K562 (cell line): ENCODE results near the gene IL24.

Experiments
- IRF1 ChIP-seq: sonication (generic); formaldehyde crosslinking; IDR thresholded peaks from 2 replicates; pipeline ENCODE4 v1.8.0; 2022; ENCODE audit warnings: missing genetic modification reagents, mild to moderate bottlenecking, borderline replicate concordance
- MAFK ChIP-seq: IDR thresholded peaks from 2 replicates; pipeline ENCODE4 v1.6.1; 2011; ENCODE audit warnings: low read length, improper control_type of control experiment
- NFIC ChIP-seq: fragments of 450-650 bp; IDR thresholded peaks from 2 replicates; pipeline ENCODE4 v1.6.1; 2017; ENCODE audit warnings: mild to moderate bottlenecking, inconsistent platforms
- POLR2A ChIP-seq: fragments of 450-650 bp; conservative IDR thresholded peaks from 2 replicates; pipeline ENCODE4 v1.6.1; 2016
- TARDBP ChIP-seq: fragments of 450-650 bp; IDR thresholded peaks from 2 replicates; pipeline ENCODE4 v1.6.1; 2016
- ZNF124 ChIP-seq: sonication (generic); formaldehyde crosslinking; IDR thresholded peaks from 2 replicates; pipeline ENCODE4 v1.8.1; 2022; ENCODE audit warnings: missing genetic modification reagents
- TF ChIP-seq, protein P1 (sequence below): sonication (generic); formaldehyde crosslinking; IDR thresholded peaks from 2 replicates; pipeline ENCODE4 v1.8.1; 2023; ENCODE audit warnings: mild to moderate bottlenecking, missing genetic modification reagents
- TF ChIP-seq, protein P2 (sequence below), 3 experiments: IDR thresholded peaks in 2 of 3; conservative IDR thresholded peaks in 1 of 3; 2 replicates each; pipeline ENCODE4 v1.5.1; 2011 to 2012; ENCODE audit warnings: low read length in 3 of 3, mild to moderate bottlenecking in 3 of 3, control low read depth in 2 of 3, improper control_type of control experiment in 1 of 3, inconsistent platforms in 1 of 3, low read depth in 1 of 3, mixed read lengths in 1 of 3, moderate library complexity in 1 of 3; ENCODE audit not compliant: insufficient read depth in 2 of 3
- TF ChIP-seq, protein P3 (sequence below): fragments of 250-450 bp; sonication (Bioruptor Pico); IDR thresholded peaks from 2 replicates; pipeline ENCODE4 v1.4.0; 2020

GRCh38 chr1:206926286-206926685, 29.0 kb downstream of the IL24 start:
- TF ChIP-seq, protein P1, sequence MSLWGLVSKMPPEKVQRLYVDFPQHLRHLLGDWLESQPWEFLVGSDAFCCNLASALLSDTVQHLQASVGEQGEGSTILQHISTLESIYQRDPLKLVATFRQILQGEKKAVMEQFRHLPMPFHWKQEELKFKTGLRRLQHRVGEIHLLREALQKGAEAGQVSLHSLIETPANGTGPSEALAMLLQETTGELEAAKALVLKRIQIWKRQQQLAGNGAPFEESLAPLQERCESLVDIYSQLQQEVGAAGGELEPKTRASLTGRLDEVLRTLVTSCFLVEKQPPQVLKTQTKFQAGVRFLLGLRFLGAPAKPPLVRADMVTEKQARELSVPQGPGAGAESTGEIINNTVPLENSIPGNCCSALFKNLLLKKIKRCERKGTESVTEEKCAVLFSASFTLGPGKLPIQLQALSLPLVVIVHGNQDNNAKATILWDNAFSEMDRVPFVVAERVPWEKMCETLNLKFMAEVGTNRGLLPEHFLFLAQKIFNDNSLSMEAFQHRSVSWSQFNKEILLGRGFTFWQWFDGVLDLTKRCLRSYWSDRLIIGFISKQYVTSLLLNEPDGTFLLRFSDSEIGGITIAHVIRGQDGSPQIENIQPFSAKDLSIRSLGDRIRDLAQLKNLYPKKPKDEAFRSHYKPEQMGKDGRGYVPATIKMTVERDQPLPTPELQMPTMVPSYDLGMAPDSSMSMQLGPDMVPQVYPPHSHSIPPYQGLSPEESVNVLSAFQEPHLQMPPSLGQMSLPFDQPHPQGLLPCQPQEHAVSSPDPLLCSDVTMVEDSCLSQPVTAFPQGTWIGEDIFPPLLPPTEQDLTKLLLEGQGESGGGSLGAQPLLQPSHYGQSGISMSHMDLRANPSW (CRISPR knock-in tag): no peak
- no peak for TF ChIP-seq ZNF124
- TF ChIP-seq, protein P2, sequence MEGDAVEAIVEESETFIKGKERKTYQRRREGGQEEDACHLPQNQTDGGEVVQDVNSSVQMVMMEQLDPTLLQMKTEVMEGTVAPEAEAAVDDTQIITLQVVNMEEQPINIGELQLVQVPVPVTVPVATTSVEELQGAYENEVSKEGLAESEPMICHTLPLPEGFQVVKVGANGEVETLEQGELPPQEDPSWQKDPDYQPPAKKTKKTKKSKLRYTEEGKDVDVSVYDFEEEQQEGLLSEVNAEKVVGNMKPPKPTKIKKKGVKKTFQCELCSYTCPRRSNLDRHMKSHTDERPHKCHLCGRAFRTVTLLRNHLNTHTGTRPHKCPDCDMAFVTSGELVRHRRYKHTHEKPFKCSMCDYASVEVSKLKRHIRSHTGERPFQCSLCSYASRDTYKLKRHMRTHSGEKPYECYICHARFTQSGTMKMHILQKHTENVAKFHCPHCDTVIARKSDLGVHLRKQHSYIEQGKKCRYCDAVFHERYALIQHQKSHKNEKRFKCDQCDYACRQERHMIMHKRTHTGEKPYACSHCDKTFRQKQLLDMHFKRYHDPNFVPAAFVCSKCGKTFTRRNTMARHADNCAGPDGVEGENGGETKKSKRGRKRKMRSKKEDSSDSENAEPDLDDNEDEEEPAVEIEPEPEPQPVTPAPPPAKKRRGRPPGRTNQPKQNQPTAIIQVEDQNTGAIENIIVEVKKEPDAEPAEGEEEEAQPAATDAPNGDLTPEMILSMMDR (IDR thresholded peaks at IDR 0.05 in 2 of 3, conservative IDR thresholded peaks at IDR 0.05 in 1 of 3; ENCODE audit: insufficient read depth in 2 of 3, low read depth in 1 of 3, low read length in 3 of 3): no peak
- no peak for TF ChIP-seq TARDBP
- TF ChIP-seq NFIC: no peak
- no peak for TF ChIP-seq MAFK
- no peak for TF ChIP-seq POLR2A
- TF ChIP-seq, protein P3, sequence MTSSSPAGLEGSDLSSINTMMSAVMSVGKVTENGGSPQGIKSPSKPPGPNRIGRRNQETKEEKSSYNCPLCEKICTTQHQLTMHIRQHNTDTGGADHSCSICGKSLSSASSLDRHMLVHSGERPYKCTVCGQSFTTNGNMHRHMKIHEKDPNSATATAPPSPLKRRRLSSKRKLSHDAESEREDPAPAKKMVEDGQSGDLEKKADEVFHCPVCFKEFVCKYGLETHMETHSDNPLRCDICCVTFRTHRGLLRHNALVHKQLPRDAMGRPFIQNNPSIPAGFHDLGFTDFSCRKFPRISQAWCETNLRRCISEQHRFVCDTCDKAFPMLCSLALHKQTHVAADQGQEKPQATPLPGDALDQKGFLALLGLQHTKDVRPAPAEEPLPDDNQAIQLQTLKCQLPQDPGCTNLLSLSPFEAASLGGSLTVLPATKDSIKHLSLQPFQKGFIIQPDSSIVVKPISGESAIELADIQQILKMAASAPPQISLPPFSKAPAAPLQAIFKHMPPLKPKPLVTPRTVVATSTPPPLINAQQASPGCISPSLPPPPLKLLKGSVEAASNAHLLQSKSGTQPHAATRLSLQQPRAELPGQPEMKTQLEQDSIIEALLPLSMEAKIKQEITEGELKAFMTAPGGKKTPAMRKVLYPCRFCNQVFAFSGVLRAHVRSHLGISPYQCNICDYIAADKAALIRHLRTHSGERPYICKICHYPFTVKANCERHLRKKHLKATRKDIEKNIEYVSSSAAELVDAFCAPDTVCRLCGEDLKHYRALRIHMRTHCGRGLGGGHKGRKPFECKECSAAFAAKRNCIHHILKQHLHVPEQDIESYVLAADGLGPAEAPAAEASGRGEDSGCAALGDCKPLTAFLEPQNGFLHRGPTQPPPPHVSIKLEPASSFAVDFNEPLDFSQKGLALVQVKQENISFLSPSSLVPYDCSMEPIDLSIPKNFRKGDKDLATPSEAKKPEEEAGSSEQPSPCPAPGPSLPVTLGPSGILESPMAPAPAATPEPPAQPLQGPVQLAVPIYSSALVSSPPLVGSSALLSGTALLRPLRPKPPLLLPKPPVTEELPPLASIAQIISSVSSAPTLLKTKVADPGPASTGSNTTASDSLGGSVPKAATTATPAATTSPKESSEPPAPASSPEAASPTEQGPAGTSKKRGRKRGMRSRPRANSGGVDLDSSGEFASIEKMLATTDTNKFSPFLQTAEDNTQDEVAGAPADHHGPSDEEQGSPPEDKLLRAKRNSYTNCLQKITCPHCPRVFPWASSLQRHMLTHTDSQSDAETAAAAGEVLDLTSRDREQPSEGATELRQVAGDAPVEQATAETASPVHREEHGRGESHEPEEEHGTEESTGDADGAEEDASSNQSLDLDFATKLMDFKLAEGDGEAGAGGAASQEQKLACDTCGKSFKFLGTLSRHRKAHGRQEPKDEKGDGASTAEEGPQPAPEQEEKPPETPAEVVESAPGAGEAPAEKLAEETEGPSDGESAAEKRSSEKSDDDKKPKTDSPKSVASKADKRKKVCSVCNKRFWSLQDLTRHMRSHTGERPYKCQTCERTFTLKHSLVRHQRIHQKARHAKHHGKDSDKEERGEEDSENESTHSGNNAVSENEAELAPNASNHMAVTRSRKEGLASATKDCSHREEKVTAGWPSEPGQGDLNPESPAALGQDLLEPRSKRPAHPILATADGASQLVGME: no peak
- no peak for TF ChIP-seq IRF1 (CRISPR knock-in tag)
